Heart left ventricle (tissue), 16 donors: Measurements from ENCODE around the gene LCMT1. TPM values are rescaled to one million over a fixed set of nuclear protein-coding genes. Genes with fewer than 3 reads are reported as not detected.

Source experiments
- ATAC-seq, 4 donors: fragments of 200-7000 bp; cut with Tn5 transposase; one replicate each; pipeline ENCODE4 v1.9.1; 2020 to 2022; ENCODE audit warnings: moderate library complexity in 4 of 4, mild to moderate bottlenecking in 3 of 4, moderate number of reproducible peaks in 1 of 4
- DNase-seq, 5 donors: peaks; one replicate each; pipeline ENCODE4 v3.0.0-alpha.2; 2020
- H3K27ac ChIP-seq, 12 donors: fragments of 200-600 bp; sonication (generic) in 4 of 12; one replicate each; pipeline versions ENCODE4 v1.5.0 to v1.8.0; 2016 to 2022; ENCODE audit warnings: mild to moderate bottlenecking in 2 of 12
- H3K27me3 ChIP-seq, 9 donors: fragments of 200-600 bp; sonication (generic) in 2 of 9; one replicate each; pipeline versions ENCODE4 v1.5.1 to v1.8.0; 2016 to 2022; ENCODE audit warnings: mild to moderate bottlenecking in 3 of 9
- H3K36me3 ChIP-seq, 9 donors: fragments of 200-600 bp; sonication (generic) in 2 of 9; one replicate each; pipeline versions ENCODE4 v1.5.0 to v1.8.0; 2018 to 2022; ENCODE audit warnings: mild to moderate bottlenecking in 2 of 9
- H3K4me1 ChIP-seq, 12 donors: fragments of 200-600 bp; sonication (generic) in 4 of 12; one replicate each; pipeline versions ENCODE4 v1.5.0 to v1.8.0; 2016 to 2022; ENCODE audit warnings: mild to moderate bottlenecking in 3 of 12
- H3K4me3 ChIP-seq, 12 donors: fragments of 200-600 bp; sonication (generic) in 4 of 12; one replicate each; pipeline versions ENCODE4 v1.5.0 to v1.8.0; 2017 to 2022; ENCODE audit warnings: mild to moderate bottlenecking in 9 of 12, moderate library complexity in 4 of 12
- H3K9me3 ChIP-seq, 12 donors: fragments of 200-600 bp; sonication (generic) in 4 of 12; one replicate each; pipeline versions ENCODE4 v1.5.0 to v1.8.0; 2016 to 2022; ENCODE audit warnings: mild to moderate bottlenecking in 1 of 12
- POLR2A ChIP-seq, 2 donors: fragments of 450-650 bp; IDR thresholded peaks; one replicate each; pipeline ENCODE4 v1.6.1; 2017; ENCODE audit warnings: antibody characterized with exemption in 2 of 2, mild to moderate bottlenecking in 2 of 2, moderate library complexity in 2 of 2
- WGBS, 4 donors: extraction: QIAGEN DNeasy Blood & Tissue Kit in 2 of 4; methylation state at CpG; one replicate each; pipeline versions ENCODE4 v1.1.5 to v1.1.7; 2013 to 2018; 5-methylcytosine and 5-hydroxymethylcytosine counted together
- intact Hi-C, 10 donors: fragments of 100-400 bp; cut with DNase I; formaldehyde crosslinking; loops; one replicate each; pipeline versions ENCODE4 v1.11.1 to v1.14.2; 2022
- polyA plus RNA-seq, 2 donors: library from polyadenylated mRNA; stranded (reverse); fragments of 200-250 nt; gene quantifications; one replicate each; pipeline ENCODE4 v1.2.3, GENCODE V29; 2013
- total RNA-seq, 9 donors: library from RNA; depleted of rRNA in 2 of 9; stranded (reverse); fragments of >200 nt in 2 of 9; fragmentation: NEBNext Ultra II Directional in 3 of 9; extraction: Animal tissue kit (Norgen Biotek cat#: 25700) in 3 of 9; gene quantifications; one replicate each; pipeline versions ENCODE4 v1.1.0 to v1.2.4, GENCODE V29; 2016 to 2023
- TF ChIP-seq, protein P1 (sequence below), 12 donors: fragments of 200-600 bp; sonication (generic) in 4 of 12; IDR thresholded peaks; one replicate each; pipeline versions ENCODE4 v1.5.0 to v1.8.0; 2018 to 2022; ENCODE audit warnings: antibody characterized with exemption in 12 of 12, mild to moderate bottlenecking in 5 of 12
- donor health status: ischemic (EF 13 %, LVEDD 7.1; RV severe dilation, severe dysfunction).
- donor health status: healthy with polysubstance abuse.
- donor health status: DM: no; HTN: yes; CAD: no.
- donor health status: DM: no; HTN: no; CAD: no.
- donor health status: ischemic (EF 25% LVEDD 6.9; RV normal size, moderate dysfunction).
- donor health status: ischemic (EF 25% LVEDD 5.7; RV mildly dilated, moderate dysfunction).
- donor health status: healthy.
- donor health status: DM: yes; HTN: yes; CAD: no.
- donor health status: ischemic (EF 35%, LVEDD 5.7; RV mildly dilated, moderate dysfunction).
- donor health status: nonischemic (EF 11% LVEDD 7.7; RV severe dilation, severe dysfunction).
- donor health status: DM: yes; HTN: yes; CAD: no.
- donor health status: PGD.
- donor health status: ischemic (EF 29% LVEDD 5.4; RV normal size, mild dysfunction).
- donor health status: nonischemic (EF 23%, LVEDD 6.1; RV moderate dilation, normal function).

Gene LCMT1
- total and polyA plus RNA-seq, 11 donors: 33.6 to 50.0 (median 39.6) TPM

- DNase-seq (no peak), ATAC-seq (no peak)
- Histone ChIP-seq H3K9me3 (no peaks in the 10 kb centered on the region), H3K27ac (peak overlapping the region in 1 of 12 donors; percentile 66), H3K27me3 (no peaks in the 10 kb centered on the region), H3K4me3 (no peak overlapping the region), H3K36me3 (peaks cover 0 to 98% (median 75%) of the 10 kb centered on the region in 9 donors), H3K4me1 (peaks cover 0 to 5% (median 0%) of the 10 kb centered on the region in 12 donors)
- TF ChIP-seq, protein P1, sequence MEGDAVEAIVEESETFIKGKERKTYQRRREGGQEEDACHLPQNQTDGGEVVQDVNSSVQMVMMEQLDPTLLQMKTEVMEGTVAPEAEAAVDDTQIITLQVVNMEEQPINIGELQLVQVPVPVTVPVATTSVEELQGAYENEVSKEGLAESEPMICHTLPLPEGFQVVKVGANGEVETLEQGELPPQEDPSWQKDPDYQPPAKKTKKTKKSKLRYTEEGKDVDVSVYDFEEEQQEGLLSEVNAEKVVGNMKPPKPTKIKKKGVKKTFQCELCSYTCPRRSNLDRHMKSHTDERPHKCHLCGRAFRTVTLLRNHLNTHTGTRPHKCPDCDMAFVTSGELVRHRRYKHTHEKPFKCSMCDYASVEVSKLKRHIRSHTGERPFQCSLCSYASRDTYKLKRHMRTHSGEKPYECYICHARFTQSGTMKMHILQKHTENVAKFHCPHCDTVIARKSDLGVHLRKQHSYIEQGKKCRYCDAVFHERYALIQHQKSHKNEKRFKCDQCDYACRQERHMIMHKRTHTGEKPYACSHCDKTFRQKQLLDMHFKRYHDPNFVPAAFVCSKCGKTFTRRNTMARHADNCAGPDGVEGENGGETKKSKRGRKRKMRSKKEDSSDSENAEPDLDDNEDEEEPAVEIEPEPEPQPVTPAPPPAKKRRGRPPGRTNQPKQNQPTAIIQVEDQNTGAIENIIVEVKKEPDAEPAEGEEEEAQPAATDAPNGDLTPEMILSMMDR (IDR thresholded peaks at IDR 0.05): no peak
- TF ChIP-seq POLR2A (IDR thresholded peaks at IDR 0.05): no peak
- 77 to 86% (median 81%) methylated on average over 2 of the region's 2 CpGs for WGBS, 4 donors
- intact Hi-C loops: no loop called here
These were observed 30.1 kb downstream of the LCMT1 start for GRCh38 chr16:25141648-25142047.

- Histone ChIP-seq H3K4me3 (no peak overlapping the region), H3K9me3 (no peaks in the 10 kb centered on the region), H3K27me3 (no peaks in the 10 kb centered on the region), H3K36me3 (peaks cover 0 to 90% (median 71%) of the 10 kb centered on the region in 9 donors), H3K4me1 (peaks cover 0 to 5% (median 0%) of the 10 kb centered on the region in 12 donors), H3K27ac (no peak overlapping the region)
- DNase-seq: no peak
- TF ChIP-seq POLR2A (IDR thresholded peaks at IDR 0.05): no peak
- TF ChIP-seq, protein P1 (IDR thresholded peaks at IDR 0.05): peak in 7 of 12 donors; percentile 8 to 39 (median 19)
- intact Hi-C loops: no loop called here
- 22 to 26% (median 24%) methylated on average over 2 of the region's 2 CpGs for WGBS, 4 donors
- ATAC-seq: no peak
These were observed 32.4 kb downstream of the LCMT1 start for GRCh38 chr16:25143928-25144327.

DNA sequence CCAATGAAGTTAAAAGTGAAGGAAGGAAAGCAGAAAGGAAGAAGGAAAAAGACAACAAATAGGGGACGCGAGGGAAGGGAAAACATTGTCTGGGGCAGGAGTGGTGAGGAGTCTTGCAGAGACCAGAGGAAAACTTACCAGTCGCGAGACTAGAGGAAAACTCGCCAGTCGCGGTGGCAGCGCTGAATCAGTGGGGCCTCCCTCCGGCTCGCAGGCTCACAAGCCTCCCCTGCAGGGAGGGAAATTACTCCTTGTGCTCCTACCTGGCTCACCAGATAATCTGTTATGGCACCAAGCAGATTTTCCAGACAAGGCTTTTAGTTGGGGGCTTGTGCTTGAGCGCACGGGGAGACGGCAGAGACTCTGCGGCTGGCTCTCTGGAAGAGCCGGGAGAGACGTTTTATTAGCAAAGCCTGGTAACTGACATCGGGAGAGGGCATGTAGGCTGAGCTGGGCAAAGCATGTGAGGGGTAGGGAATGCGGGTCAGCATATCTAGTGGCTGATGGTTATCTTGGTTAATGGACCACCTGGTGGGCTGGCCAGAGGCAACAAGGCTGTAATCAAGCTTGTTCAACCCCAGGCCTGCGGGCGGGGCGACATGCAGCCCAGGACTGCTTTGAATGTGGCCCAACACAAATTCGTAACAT lies 37.1 kb downstream of the LCMT1 start:
- no peak for TF ChIP-seq POLR2A (IDR thresholded peaks at IDR 0.05)
- TF ChIP-seq, protein P1 (IDR thresholded peaks at IDR 0.05): no peak
- no peaks in the 10 kb centered on the region for H3K4me1 ChIP-seq
- no peak overlapping the region for H3K27ac ChIP-seq
- peaks cover 0 to 69% (median 49%) of the 10 kb centered on the region in 9 donors for H3K36me3 ChIP-seq
- H3K27me3 ChIP-seq: no peaks in the 10 kb centered on the region
- ATAC-seq (no peak), DNase-seq (no peak)
- no peaks in the 10 kb centered on the region for H3K9me3 ChIP-seq
- intact Hi-C loops: no loop called here
- WGBS, 4 donors: 86 to 92% (median 90%) methylated on average over 22 of the region's 22 CpGs
- H3K4me3 ChIP-seq: no peak overlapping the region

DNA sequence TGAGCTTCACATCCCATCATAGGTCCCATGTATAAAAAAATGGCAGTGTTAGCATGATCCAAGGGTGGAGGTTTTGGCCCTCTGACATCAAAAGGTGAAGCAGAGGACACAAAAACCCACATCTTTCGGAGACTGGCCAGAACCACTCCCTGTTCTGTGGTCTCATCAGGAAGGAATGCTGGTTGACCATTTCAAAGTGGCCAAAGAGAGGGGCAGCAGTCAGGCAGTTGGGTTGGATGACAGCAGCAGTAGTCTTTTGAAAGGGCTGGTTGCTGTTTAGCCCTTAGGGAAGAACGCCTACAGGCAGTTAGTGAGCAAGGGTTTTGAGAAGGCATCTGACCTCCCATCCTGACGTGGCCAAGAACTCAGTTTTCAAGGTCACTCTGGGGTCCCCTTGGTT lies 40.5 kb downstream of the LCMT1 start:
- intact Hi-C loops: no loop called here
- no peaks in the 10 kb centered on the region for H3K9me3 ChIP-seq
- ATAC-seq (no peak), DNase-seq (no peak)
- H3K4me3 ChIP-seq: no peak overlapping the region
- H3K27me3 ChIP-seq: no peaks in the 10 kb centered on the region
- peaks cover 0 to 66% (median 51%) of the 10 kb centered on the region in 9 donors for H3K36me3 ChIP-seq
- no peak overlapping the region for H3K27ac ChIP-seq
- H3K4me1 ChIP-seq: no peaks in the 10 kb centered on the region
- TF ChIP-seq, protein P1 (IDR thresholded peaks at IDR 0.05): no peak
- TF ChIP-seq POLR2A (IDR thresholded peaks at IDR 0.05): no peak
- 84 to 94% (median 92%) methylated on average over 3 of the region's 3 CpGs for WGBS, 4 donors
